H1 (cell line): Measurements from ENCODE around the gene MUSTN1. TPM values are rescaled to one million over a fixed set of nuclear protein-coding genes. Genes with fewer than 3 reads are reported as not detected.

Experiments
- CTCF ChIA-PET: fragments of 300-600 bp; sonication (Branson Sonifier 250); formaldehyde crosslinking; loops from one replicate; lab custom pipeline; 2021; ENCODE audit not compliant: partially characterized antibody; lab: Charles Lee
- POLR2A ChIA-PET: fragments of 300-600 bp; sonication (Branson Sonifier 250); formaldehyde crosslinking; loops from one replicate; lab custom pipeline; 2021; ENCODE audit warnings: inconsistent platforms; ENCODE audit not compliant: partially characterized antibody; lab: Charles Lee
- DNase-seq, 2 experiments: peaks; one replicate each; pipeline versions ENCODE4 v3.0.0 to v3.0.0-alpha.2; 2010 to 2022; ENCODE audit warnings: low spot score in 2 of 2, low read depth in 1 of 2, mixed read lengths in 1 of 2
- FAIRE-seq: peaks from 2 replicates; lab custom pipeline; 2011; peaks lifted over from hg19 to GRCh38; lab: Jason Lieb, UNC
- H2AFZ ChIP-seq: 2 replicates; pipeline ENCODE4 v1.8.1; 2012; ENCODE audit warnings: low read length, inconsistent platforms
- H2AK5ac ChIP-seq: 2 replicates; pipeline ENCODE4 v1.6.1; 2013; ENCODE audit warnings: low read depth, low read length
- H2BK120ac ChIP-seq: replicated peaks from 2 replicates; pipeline ENCODE3; 2013; ENCODE audit warnings: low read depth, low read length, inconsistent platforms
- H2BK12ac ChIP-seq: 2 replicates; pipeline ENCODE4 v1.6.1; 2013; ENCODE audit warnings: low read depth, low read length
- H2BK15ac ChIP-seq: 2 replicates; pipeline ENCODE4 v1.6.1; 2013; ENCODE audit warnings: low read length
- H2BK20ac ChIP-seq: 2 replicates; pipeline ENCODE4 v1.6.1; 2013; ENCODE audit warnings: low read length
- H2BK5ac ChIP-seq: 2 replicates; pipeline ENCODE4 v1.6.1; 2013; ENCODE audit warnings: low read depth, low read length
- H3K14ac ChIP-seq: 2 replicates; pipeline ENCODE4 v1.6.1; 2013; ENCODE audit warnings: inconsistent platforms; ENCODE audit not compliant: insufficient read length
- H3K18ac ChIP-seq: 2 replicates; pipeline ENCODE4 v1.6.1; 2013; ENCODE audit warnings: low read length; ENCODE audit errors: extremely low read depth
- H3K23ac ChIP-seq: 2 replicates; pipeline ENCODE4 v1.6.1; 2013; ENCODE audit warnings: inconsistent platforms; ENCODE audit not compliant: insufficient read length
- H3K23me2 ChIP-seq: 2 replicates; pipeline ENCODE4 v1.6.1; 2013; ENCODE audit warnings: low read depth, low read length
- H3K27ac ChIP-seq: 2 replicates; pipeline ENCODE4 v1.6.1; 2011; ENCODE audit warnings: low read depth, low read length, inconsistent platforms
- H3K27me3 ChIP-seq, 4 experiments: replicated peaks in 1 of 4; 1 replicate in 1 of 4; 2 replicates in 3 of 4; pipeline versions ENCODE4 v1.6.1 to v1.8.1; 2011 to 2013; ENCODE audit warnings: low read length in 3 of 4, mild to moderate bottlenecking in 3 of 4, inconsistent platforms in 2 of 4, mixed read lengths in 2 of 4, moderate library complexity in 1 of 4; ENCODE audit not compliant: control insufficient read depth in 3 of 4, insufficient read depth in 3 of 4; ENCODE audit errors: extremely low read depth in 1 of 4
- H3K36me3 ChIP-seq, 4 experiments: 2 replicates each; pipeline versions ENCODE4 v1.6.1 to v1.8.1; 2011 to 2013; ENCODE audit warnings: mild to moderate bottlenecking in 4 of 4, low read length in 3 of 4, moderate library complexity in 2 of 4, control low read depth in 1 of 4, inconsistent platforms in 1 of 4; ENCODE audit not compliant: insufficient read depth in 4 of 4, control insufficient read depth in 2 of 4
- H3K4ac ChIP-seq: replicated peaks from 2 replicates; pipeline ENCODE3; 2013; ENCODE audit warnings: low read length, low read depth, mixed read lengths, inconsistent platforms; ENCODE audit not compliant: insufficient read length
- H3K4me1 ChIP-seq, 4 experiments: replicated peaks in 1 of 4; 1 replicate in 1 of 4; 2 replicates in 3 of 4; pipeline versions ENCODE4 v1.6.1 to v1.8.1; 2011 to 2013; ENCODE audit warnings: low read length in 3 of 4, inconsistent platforms in 2 of 4, mixed read lengths in 1 of 4; ENCODE audit not compliant: insufficient read depth in 4 of 4, control insufficient read depth in 3 of 4
- H3K4me2 ChIP-seq, 2 experiments: 2 replicates each; pipeline versions ENCODE4 v1.6.1 to v1.8.1; 2011 to 2013; ENCODE audit warnings: low read depth in 2 of 2, low read length in 2 of 2, control low read depth in 1 of 2, inconsistent platforms in 1 of 2, mild to moderate bottlenecking in 1 of 2; ENCODE audit not compliant: insufficient read depth in 1 of 2
- H3K4me3 ChIP-seq, 4 experiments: fragments of 200-600, 300-600 bp in 1 of 4; sonication (generic), shearing (Covaris generic), sonication (Bioruptor Twin) in 1 of 4; 2 replicates each; pipeline versions ENCODE4 v1.5.1 to v1.8.1; 2011 to 2016; ENCODE audit warnings: low read length in 4 of 4, low read depth in 3 of 4, control low read depth in 2 of 4, inconsistent platforms in 2 of 4, mild to moderate bottlenecking in 2 of 4, mixed read lengths in 1 of 4, moderate library complexity in 1 of 4; ENCODE audit not compliant: insufficient read depth in 2 of 4; ENCODE audit errors: extremely low read depth in 1 of 4
- H3K56ac ChIP-seq: replicated peaks from 2 replicates; pipeline ENCODE3; 2013; ENCODE audit warnings: low read depth, mild to moderate bottlenecking, mixed read lengths, low read length, inconsistent platforms; ENCODE audit not compliant: insufficient read length
- H3K79me1 ChIP-seq: 2 replicates; pipeline ENCODE4 v1.6.1; 2013; ENCODE audit warnings: low read depth, low read length, control low read depth
- H3K79me2 ChIP-seq, 2 experiments: 2 replicates each; pipeline versions ENCODE4 v1.6.1 to v1.8.1; 2012 to 2013; ENCODE audit warnings: low read length in 2 of 2, mild to moderate bottlenecking in 2 of 2, inconsistent platforms in 1 of 2; ENCODE audit not compliant: insufficient read depth in 2 of 2, control insufficient read depth in 1 of 2
- H3K9ac ChIP-seq, 4 experiments: replicated peaks in 1 of 4; 1 replicate in 1 of 4; 2 replicates in 3 of 4; pipeline versions ENCODE4 v1.6.1 to v1.8.1; 2011 to 2013; ENCODE audit warnings: low read depth in 3 of 4, low read length in 3 of 4, control low read depth in 2 of 4, mild to moderate bottlenecking in 2 of 4, moderate library complexity in 2 of 4, inconsistent platforms in 1 of 4; ENCODE audit errors: extremely low read depth in 1 of 4
- H3K9me3 ChIP-seq, 2 experiments: 2 replicates each; pipeline versions ENCODE4 v1.6.1 to v1.8.1; 2012 to 2013; ENCODE audit warnings: mild to moderate bottlenecking in 2 of 2, moderate library complexity in 2 of 2, control low read depth in 1 of 2, inconsistent platforms in 1 of 2, low read depth in 1 of 2, low read length in 1 of 2, mixed read lengths in 1 of 2; ENCODE audit not compliant: insufficient read depth in 2 of 2
- H4K20me1 ChIP-seq, 2 experiments: replicated peaks in 1 of 2; 2 replicates each; pipeline versions ENCODE3 to v1.8.1; 2011 to 2013; ENCODE audit warnings: inconsistent platforms in 2 of 2, low read length in 2 of 2, mild to moderate bottlenecking in 1 of 2; ENCODE audit not compliant: insufficient read depth in 2 of 2, control insufficient read depth in 1 of 2
- H4K5ac ChIP-seq: 2 replicates; pipeline ENCODE4 v1.6.1; 2013; ENCODE audit warnings: low read length, low read depth, mixed read lengths, inconsistent platforms; ENCODE audit not compliant: insufficient read length
- H4K8ac ChIP-seq: 2 replicates; pipeline ENCODE4 v1.8.0; 2013; ENCODE audit warnings: mild to moderate bottlenecking, moderate library complexity, low read length, inconsistent platforms; ENCODE audit not compliant: insufficient read depth; ENCODE audit errors: extremely low read depth
- H4K91ac ChIP-seq: replicated peaks from 2 replicates; pipeline ENCODE3; 2013; ENCODE audit warnings: low read length, mixed read lengths, inconsistent platforms; ENCODE audit not compliant: insufficient read length
- BCL11A ChIP-seq, 2 experiments: IDR thresholded peaks; one replicate each; pipeline ENCODE4 v1.6.1; 2011; ENCODE audit warnings: low read depth in 2 of 2, low read length in 2 of 2, mild to moderate bottlenecking in 2 of 2
- CEBPB ChIP-seq: IDR thresholded peaks from 2 replicates; pipeline ENCODE4 v1.6.1; 2012; ENCODE audit warnings: low read depth, low read length
- RBBP5 ChIP-seq: IDR thresholded peaks from 2 replicates; pipeline ENCODE4 v1.7.1; 2012; ENCODE audit warnings: low read depth, mild to moderate bottlenecking, inconsistent platforms, low read length, moderate library complexity, borderline replicate concordance
- TEAD4 ChIP-seq: IDR thresholded peaks from 2 replicates; pipeline ENCODE4 v1.6.1; 2012; ENCODE audit warnings: low read depth, low read length, inconsistent platforms, mixed read lengths
- WGBS, 2 experiments: shearing (Covaris generic) in 1 of 2; methylation state at CpG; one replicate each; pipeline versions ENCODE4 v1.1.6 to v1.1.7; 2013 to 2015; ENCODE audit warnings: low lambda C conversion rate in 2 of 2, mixed read lengths in 2 of 2, inconsistent platforms in 1 of 2, low coverage in 1 of 2, missing lambda C conversion rate in 1 of 2; ENCODE audit not compliant: insufficient replicate concordance in 2 of 2, insufficient coverage in 1 of 2, insufficient read length in 1 of 2; ENCODE audit errors: extremely low coverage in 1 of 2, missing lambda C conversion rate in 1 of 2; 5-methylcytosine and 5-hydroxymethylcytosine counted together
- polyA plus RNA-seq, 7 experiments: library from polyadenylated mRNA; depleted of rRNA in 3 of 7; stranded (reverse) in 5 of 7; unstranded in 2 of 7; fragments of >200 nt in 5 of 7; fragments of 200-250 nt in 2 of 7; gene quantifications; 1 replicate in 5 of 7; 2 replicates in 1 of 7; 4 replicates in 1 of 7; pipeline versions ENCODE4 v1.2.1 to v1.2.3, GENCODE V29; 2011 to 2013; ENCODE audit warnings: missing spikeins in 2 of 7, mixed read lengths in 2 of 7
- total RNA-seq: library from RNA; stranded (reverse); fragmentation: NEBNext Ultra II Directional; extraction: Animal tissue kit (Norgen Biotek cat#: 25700); gene quantifications from 2 replicates; pipeline ENCODE4 v1.2.1, GENCODE V29; 2021

The MUSTN1 gene
- total and polyA plus RNA-seq, 2 of the 8 experiments (the other 6 are each of a cell fraction or from before 2014, with no cell fraction given): 1.1 to 2.4 TPM

DNA sequence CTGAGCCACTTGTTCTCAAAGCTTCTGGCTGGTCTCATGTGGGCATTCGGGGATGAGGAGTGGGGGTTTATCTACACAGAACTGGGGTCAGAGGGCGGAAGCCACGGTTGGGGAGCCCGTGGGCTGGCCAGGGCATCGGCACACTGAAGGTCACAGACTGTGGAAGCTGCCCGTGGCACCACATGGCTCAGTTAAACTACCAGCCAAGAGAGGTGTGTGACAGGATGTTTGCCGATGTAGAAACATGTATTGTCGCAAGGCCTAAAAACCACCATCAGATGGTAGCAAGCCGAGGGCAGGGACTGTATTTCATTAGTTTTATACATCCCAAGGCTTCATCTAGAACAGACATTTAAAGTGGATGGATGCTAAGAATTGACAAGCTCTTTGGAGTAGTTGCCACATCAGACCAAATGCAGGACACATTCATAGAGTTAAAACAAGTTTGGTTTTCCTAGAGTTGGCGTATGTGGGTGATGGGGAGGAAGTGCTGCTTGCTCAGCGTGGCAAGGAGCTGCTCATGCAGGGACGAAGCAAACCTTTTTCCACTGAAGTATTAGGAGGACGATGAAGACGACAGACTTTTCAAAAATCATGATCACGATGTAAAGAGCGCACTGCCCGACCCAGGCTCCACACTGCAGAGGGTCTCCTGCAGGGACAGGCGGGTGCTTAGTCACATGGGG is 9.6 kb upstream of the MUSTN1 start:
- Histone ChIP-seq H3K27ac (no peak overlapping the region), H3K79me2 (no peaks in the 10 kb centered on the region), H3K4ac (no peak overlapping the region), H3K36me3 (peaks cover 3 to 12% (median 7%) of the 10 kb centered on the region in 4 experiments; a peak in 7 of 8 replicates), H3K14ac (no peak overlapping the region), H3K23ac (no peak overlapping the region), H3K9ac (no peak overlapping the region), H4K5ac (no peak overlapping the region), H3K4me2 (no peak overlapping the region), H3K27me3 (no peaks in the 10 kb centered on the region), H2BK12ac (no peak overlapping the region), H2BK20ac (no peak overlapping the region), H3K79me1 (no peaks in the 10 kb centered on the region; the same call in 1 of the 2 replicates), H3K18ac (no peak overlapping the region), H4K91ac (no peak overlapping the region), H3K23me2 (no peaks in the 10 kb centered on the region), H2AK5ac (no peak overlapping the region), H2BK5ac (no peak overlapping the region), H2BK15ac (no peak overlapping the region), H2BK120ac (no peak overlapping the region), H4K8ac (no peak overlapping the region), H3K9me3 (no peaks in the 10 kb centered on the region), H3K56ac (no peak overlapping the region)
- ChIA-PET POLR2A (interaction anchor here (0.9 kb wide), 1 partner anchor 9 kb away, joined by 3 read pairs; the partner anchor contains the start of gene MUSTN1), CTCF (interaction anchor here (0.6 to 4.2 kb wide), 15 partner anchors 8 to 351 kb away, joined by 3 to 46 read pairs (median 4); partner anchors contain the start of gene MUSTN1)
- FAIRE-seq: no peak
- 95% methylated on average over 18 of the region's 18 CpGs; no CpG with 5 or more reads in 1 of the 2 experiments for WGBS, 2 experiments
- no peak for DNase-seq
- TF ChIP-seq RBBP5 (no peak), CEBPB (no peak), TEAD4 (no peak), BCL11A (IDR thresholded peaks at IDR 0.05; ENCODE audit: low read depth in 2 of 2, low read length in 2 of 2) (no peak)
- TF ChIP-seq, all 59 proteins: peak for 0
- H2AFZ ChIP-seq: no peak overlapping the region
- peaks cover 2 to 3% of the 10 kb centered on the region in 2 experiments for H4K20me1 ChIP-seq
- H3K4me1 ChIP-seq: no peaks in the 10 kb centered on the region
- H3K4me3 ChIP-seq: no peak overlapping the region
